ENCODE data around the gene RMI1. TPM values are rescaled to one million over a fixed set of nuclear protein-coding genes. Genes with fewer than 3 reads are reported as not detected.

Gene RMI1
- total and polyA plus RNA-seq, 2 of the 8 experiments (the other 6 are each of a cell fraction or from before 2014, with no cell fraction given): 3.0 to 34.1 TPM

GRCh38 chr9:83965350-83966208 lies 15.0 kb upstream of the RMI1 start:
- Histone ChIP-seq H4K5ac (ENCODE audit: insufficient read length, low read depth, low read length) (no peak overlapping the region), H3K4me1 (replicated peaks in 1 of 4; ENCODE audit: control insufficient read depth in 3 of 4, insufficient read depth in 4 of 4, low read length in 3 of 4) (no peaks in the 10 kb centered on the region), H2AK5ac (ENCODE audit: low read depth, low read length) (no peak overlapping the region), H3K27ac (ENCODE audit: low read depth, low read length) (no peak overlapping the region), H3K14ac (ENCODE audit: insufficient read length) (no peak overlapping the region), H3K27me3 (replicated peaks in 1 of 4; ENCODE audit: control insufficient read depth in 3 of 4, extremely low read depth in 1 of 4, insufficient read depth in 3 of 4, low read length in 3 of 4) (no peaks in the 10 kb centered on the region), H3K4me2 (ENCODE audit: insufficient read depth in 1 of 2, low read depth in 2 of 2, low read length in 2 of 2) (no peak overlapping the region), H3K9me3 (ENCODE audit: insufficient read depth in 2 of 2, low read depth in 1 of 2, low read length in 1 of 2) (no peaks in the 10 kb centered on the region), H2BK120ac (replicated peaks; ENCODE audit: low read depth, low read length) (no peak overlapping the region), H3K4ac (replicated peaks; ENCODE audit: insufficient read length, low read depth, low read length) (no peak overlapping the region), H4K8ac (ENCODE audit: extremely low read depth, insufficient read depth, low read length) (no peak overlapping the region), H4K20me1 (replicated peaks in 1 of 2; ENCODE audit: control insufficient read depth in 1 of 2, insufficient read depth in 2 of 2, low read length in 2 of 2) (peaks cover 0 to 2% of the 10 kb centered on the region in 2 experiments), H3K56ac (replicated peaks; ENCODE audit: insufficient read length, low read depth, low read length) (no peak overlapping the region), H4K91ac (replicated peaks; ENCODE audit: insufficient read length, low read length) (no peak overlapping the region), H3K79me1 (ENCODE audit: low read depth, low read length) (no peaks in the 10 kb centered on the region; the same call in 1 of the 2 replicates), H2BK5ac (ENCODE audit: low read depth, low read length) (no peak overlapping the region), H3K9ac (replicated peaks in 1 of 4; ENCODE audit: extremely low read depth in 1 of 4, low read depth in 3 of 4, low read length in 3 of 4) (no peak overlapping the region), H2BK15ac (ENCODE audit: low read length) (no peak overlapping the region), H2BK12ac (ENCODE audit: low read depth, low read length) (no peak overlapping the region), H3K36me3 (ENCODE audit: control insufficient read depth in 2 of 4, insufficient read depth in 4 of 4, low read length in 3 of 4) (peaks cover 10 to 41% (median 24%) of the 10 kb centered on the region in 4 experiments), H3K79me2 (ENCODE audit: control insufficient read depth in 1 of 2, insufficient read depth in 2 of 2, low read length in 2 of 2) (no peaks in the 10 kb centered on the region), H2BK20ac (ENCODE audit: low read length) (no peak overlapping the region), H3K23ac (ENCODE audit: insufficient read length) (no peak overlapping the region), H3K18ac (ENCODE audit: extremely low read depth, low read length) (no peak overlapping the region), H2AFZ (ENCODE audit: low read length) (no peak overlapping the region), H3K23me2 (ENCODE audit: low read depth, low read length) (no peaks in the 10 kb centered on the region), H3K4me3 (ENCODE audit: extremely low read depth in 1 of 4, insufficient read depth in 2 of 4, low read depth in 3 of 4, low read length in 4 of 4) (no peak overlapping the region)
- DNase-seq (ENCODE audit: low read depth in 1 of 2, low spot score in 2 of 2): no peak
- ChIA-PET CTCF (ENCODE audit: partially characterized antibody) (interaction anchor here (1.0 kb wide), 1 partner anchor 296 kb away, joined by 6 read pairs; no protein-coding TSS in a partner anchor), POLR2A (ENCODE audit: partially characterized antibody) (interaction anchor here (1.1 to 10.4 kb wide), 7 partner anchors 9 to 298 kb away, joined by 3 to 269 read pairs (median 4); partner anchors contain the start of genes HNRNPK and RMI1)
- FAIRE-seq: no peak
- WGBS, 2 experiments (ENCODE audit: extremely low coverage in 1 of 2, insufficient coverage in 1 of 2, insufficient read length in 1 of 2, insufficient replicate concordance in 2 of 2, low coverage in 1 of 2, low lambda C conversion rate in 2 of 2, missing lambda C conversion rate in 1 of 2): 86% methylated on average over 11 of the region's 11 CpGs; no CpG with 5 or more reads in 1 of the 2 experiments
- TF ChIP-seq RFX5 (IDR thresholded peaks at IDR 0.05; ENCODE audit: borderline replicate concordance, low read depth, low read length) (no peak), HDAC6 (IDR thresholded peaks at IDR 0.05; ENCODE audit: low read depth, low read length) (no peak), BRCA1 (IDR thresholded peaks at IDR 0.05; ENCODE audit: low read depth, low read length) (no peak), ASH2L (IDR thresholded peaks at IDR 0.05; ENCODE audit: low read length) (no peak), SIX5 (IDR thresholded peaks at IDR 0.05; ENCODE audit: low read depth, low read length) (no peak), TAF1 (IDR thresholded peaks at IDR 0.05; ENCODE audit: low read depth, low read length) (no peak), CTBP2 (IDR thresholded peaks at IDR 0.05; ENCODE audit: borderline replicate concordance, insufficient read depth, insufficient read length, low read length) (no peak), ZNF274 (IDR thresholded peaks at IDR 0.05; ENCODE audit: borderline replicate concordance, extremely low read depth, low read length) (no peak), HDAC2 (IDR thresholded peaks at IDR 0.05; ENCODE audit: borderline replicate concordance in 1 of 2, low read depth in 2 of 2, low read length in 2 of 2) (no peak), BCL11A (IDR thresholded peaks at IDR 0.05; ENCODE audit: low read depth in 2 of 2, low read length in 2 of 2) (no peak)
- TF ChIP-seq, protein P1, sequence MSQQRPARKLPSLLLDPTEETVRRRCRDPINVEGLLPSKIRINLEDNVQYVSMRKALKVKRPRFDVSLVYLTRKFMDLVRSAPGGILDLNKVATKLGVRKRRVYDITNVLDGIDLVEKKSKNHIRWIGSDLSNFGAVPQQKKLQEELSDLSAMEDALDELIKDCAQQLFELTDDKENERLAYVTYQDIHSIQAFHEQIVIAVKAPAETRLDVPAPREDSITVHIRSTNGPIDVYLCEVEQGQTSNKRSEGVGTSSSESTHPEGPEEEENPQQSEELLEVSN (IDR thresholded peaks at IDR 0.05): no peak
